Activated CD4-positive, alpha-beta T cell treated with anti-CD3 and anti-CD28 coated beads, Interleukin-2, amount 10 ng/mL, durations not matched to agents 7 days and 5 days (primary cell): ENCODE measurements around the gene SRD5A3. TPM values are rescaled to one million over a fixed set of nuclear protein-coding genes. Genes with fewer than 3 reads are reported as not detected.

ENCODE experiments used
- CTCF ChIA-PET: fragments of 350-600 bp; sonication (Branson Sonifier 250); formaldehyde crosslinking; loops from one replicate; lab custom pipeline; 2021; ENCODE audit warnings: antibody characterized with exemption; lab: Charles Lee
- POLR2A ChIA-PET: fragments of 350-600 bp; sonication (Branson Sonifier 250); formaldehyde crosslinking; loops from one replicate; lab custom pipeline; 2021; ENCODE audit warnings: antibody characterized with exemption; lab: Charles Lee
- DNase-seq: peaks from one replicate; pipeline ENCODE4 v3.0.0-alpha.2; 2020
- H3K27ac Mint-ChIP-seq: one replicate; pipeline ENCODE4 v1.8.0; 2021; ENCODE audit warnings: mild to moderate bottlenecking, moderate library complexity, mixed read lengths
- H3K27me3 Mint-ChIP-seq: one replicate; pipeline ENCODE4 v1.8.0; 2021; ENCODE audit warnings: mixed read lengths
- H3K36me3 Mint-ChIP-seq: one replicate; pipeline ENCODE4 v1.8.0; 2021; ENCODE audit warnings: low read depth, mixed read lengths
- H3K4me1 Mint-ChIP-seq: one replicate; pipeline ENCODE4 v1.8.0; 2021; ENCODE audit warnings: mixed read lengths
- H3K4me3 Mint-ChIP-seq: one replicate; pipeline ENCODE4 v1.8.0; 2021; ENCODE audit warnings: mild to moderate bottlenecking, moderate library complexity, mixed read lengths
- H3K9me3 Mint-ChIP-seq: one replicate; pipeline ENCODE4 v1.8.0; 2021; ENCODE audit warnings: mixed read lengths
- total RNA-seq, 2 experiments: library from RNA; stranded (reverse); gene quantifications; one replicate each; pipeline ENCODE4 v1.2.3, GENCODE V29; 2021

Gene SRD5A3
- total RNA-seq, 2 experiments from 2014 or later: 8.3 to 10.3 TPM

DNA sequence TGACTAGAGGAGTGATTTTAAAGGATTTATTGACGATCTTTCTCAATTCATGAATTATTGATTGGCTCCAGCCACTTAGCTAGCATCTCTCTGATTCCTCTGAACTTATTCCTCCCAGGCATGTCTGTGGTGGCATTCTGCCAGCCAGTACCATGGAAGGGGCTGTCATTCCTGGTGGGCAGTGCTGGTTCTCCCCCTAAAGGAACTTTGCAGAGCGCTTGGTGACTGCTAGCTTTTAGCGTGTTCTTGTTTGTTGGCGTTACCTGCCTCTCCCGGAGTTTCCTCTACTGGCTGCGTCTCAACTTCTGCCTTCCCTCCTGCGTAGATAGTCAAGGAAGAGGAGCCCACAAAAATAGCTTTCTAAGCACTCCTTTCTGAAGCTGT is 19.3 kb downstream of the SRD5A3 start:
- CTCF ChIA-PET: interaction anchor here (2.1 to 2.3 kb wide), 2 partner anchors 8 to 19 kb away, joined by 5 to 7 read pairs; partner anchors contain the start of gene SRD5A3
- Mint-ChIP-seq H3K27ac (no peak overlapping the region), H3K4me1 (no peaks in the 10 kb centered on the region), H3K9me3 (no peaks in the 10 kb centered on the region), H3K27me3 (no peaks in the 10 kb centered on the region), H3K4me3 (no peak overlapping the region), H3K36me3 (peaks cover 2% of the 10 kb centered on the region)
- DNase-seq: no peak
- POLR2A ChIA-PET: no interaction called here

DNA sequence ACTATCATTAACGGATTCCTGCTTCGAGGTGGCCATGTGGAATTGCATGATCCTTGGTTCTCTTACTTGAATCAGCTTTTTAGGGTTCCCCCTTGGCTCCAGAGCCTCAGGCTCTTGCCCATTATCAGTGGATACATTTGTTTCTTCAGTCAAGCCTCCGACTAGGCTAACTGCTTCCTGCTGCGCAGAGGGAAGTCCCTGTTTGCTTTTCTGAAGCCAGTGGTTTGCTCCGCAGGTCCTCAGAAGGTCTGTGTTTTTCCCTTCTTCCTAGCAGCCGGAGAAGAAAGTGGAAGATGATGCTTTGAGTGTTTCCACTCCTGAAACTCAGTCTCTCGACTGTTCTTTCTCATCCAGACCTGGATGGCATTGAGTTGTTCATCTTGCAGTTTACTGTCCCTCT is 20.6 kb downstream of the SRD5A3 start:
- H3K36me3 Mint-ChIP-seq: peaks cover 2% of the 10 kb centered on the region
- H3K27me3 Mint-ChIP-seq: no peaks in the 10 kb centered on the region
- ChIA-PET CTCF (interaction anchor here (2.1 to 2.3 kb wide), 2 partner anchors 9 to 20 kb away, joined by 5 to 7 read pairs; partner anchors contain the start of gene SRD5A3), POLR2A (no interaction called here)
- H3K4me3 Mint-ChIP-seq: no peak overlapping the region
- H3K4me1 Mint-ChIP-seq: no peaks in the 10 kb centered on the region
- no peak for DNase-seq
- no peak overlapping the region for H3K27ac Mint-ChIP-seq
- no peaks in the 10 kb centered on the region for H3K9me3 Mint-ChIP-seq

DNA sequence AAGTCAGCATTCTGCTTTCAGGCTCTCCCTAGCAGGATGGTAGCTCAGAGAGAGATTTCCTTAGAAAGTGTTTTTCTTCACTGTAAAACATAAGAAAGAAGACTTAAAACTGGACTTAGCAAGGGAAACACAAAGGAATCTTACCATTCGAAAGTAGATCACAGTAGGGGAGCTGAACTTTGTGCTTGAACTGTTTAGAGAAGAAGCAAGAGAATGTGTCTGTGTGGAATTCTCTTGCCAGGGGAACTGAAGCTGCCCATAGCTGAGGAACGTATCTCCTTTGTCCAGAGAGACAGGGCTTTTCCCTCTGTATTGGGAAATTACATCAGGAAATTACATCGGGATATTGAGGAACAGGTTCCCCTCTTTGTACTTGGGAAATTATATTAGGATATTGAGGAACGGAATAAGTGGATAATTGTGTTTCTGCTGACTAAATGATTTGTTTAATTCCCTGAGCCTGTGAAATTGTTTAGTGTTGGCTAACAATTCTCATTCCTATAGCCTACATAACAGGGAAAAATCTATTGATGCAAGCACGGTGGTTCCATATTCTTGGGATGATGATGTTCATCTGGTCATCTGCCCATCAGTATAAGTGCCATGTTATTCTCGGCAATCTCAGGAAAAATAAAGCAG is 21.2 kb downstream of the SRD5A3 start:
- H3K9me3 Mint-ChIP-seq: no peaks in the 10 kb centered on the region
- H3K4me1 Mint-ChIP-seq: no peaks in the 10 kb centered on the region
- H3K4me3 Mint-ChIP-seq: no peak overlapping the region
- H3K27me3 Mint-ChIP-seq: no peaks in the 10 kb centered on the region
- no peak for DNase-seq
- POLR2A ChIA-PET: no interaction called here
- H3K27ac Mint-ChIP-seq: no peak overlapping the region
- CTCF ChIA-PET: no interaction called here
- peaks cover 2% of the 10 kb centered on the region for H3K36me3 Mint-ChIP-seq

DNA sequence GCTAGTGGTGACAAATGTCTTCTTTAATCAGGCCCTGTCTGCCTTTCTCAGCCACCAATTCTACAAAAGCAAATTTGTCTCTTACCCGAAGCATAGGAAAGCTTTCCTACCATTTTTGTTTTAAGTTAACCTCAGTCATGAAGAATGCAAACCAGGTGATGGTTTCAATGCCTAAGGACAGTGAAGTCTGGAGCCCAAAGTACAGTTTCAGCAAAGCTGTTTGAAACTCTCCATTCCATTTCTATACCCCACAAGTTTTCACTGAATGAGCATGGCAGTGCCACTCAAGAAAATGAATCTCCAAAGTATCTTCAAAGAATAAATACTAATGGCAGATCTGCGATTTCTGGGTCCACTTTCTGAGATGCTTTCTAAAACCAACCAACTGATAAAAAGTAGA is 23.9 kb downstream of the SRD5A3 start:
- Mint-ChIP-seq H3K27ac (no peak overlapping the region), H3K36me3 (peaks cover 2% of the 10 kb centered on the region), H3K9me3 (no peaks in the 10 kb centered on the region), H3K27me3 (no peaks in the 10 kb centered on the region), H3K4me3 (no peak overlapping the region), H3K4me1 (no peaks in the 10 kb centered on the region)
- no peak for DNase-seq
- ChIA-PET CTCF (no interaction called here), POLR2A (no interaction called here)

DNA sequence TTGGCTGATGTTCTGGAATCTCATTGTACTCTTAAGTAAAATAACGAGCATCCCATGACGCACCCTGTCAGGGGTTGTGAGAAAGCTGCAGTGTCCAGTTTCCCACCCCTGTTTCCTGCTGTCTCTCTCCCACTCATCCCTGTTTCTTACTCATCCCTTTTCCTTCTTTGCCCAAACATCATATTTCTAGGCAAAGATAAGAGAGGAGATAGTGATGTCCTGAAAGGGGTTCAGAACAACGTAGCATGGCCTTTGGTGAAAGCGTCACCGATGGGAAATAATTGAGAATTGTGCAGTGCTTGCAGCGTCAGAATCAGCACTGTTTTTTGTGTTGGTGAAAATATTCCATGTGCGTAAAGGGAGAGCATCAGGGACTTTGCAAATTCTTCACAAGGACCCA is 26.2 kb downstream of the SRD5A3 start:
- no peaks in the 10 kb centered on the region for H3K27me3 Mint-ChIP-seq
- ChIA-PET CTCF (interaction anchor here (0.6 to 1.3 kb wide), 2 partner anchors 27 to 1582 kb away, joined by 3 to 4 read pairs; no protein-coding TSS in a partner anchor), POLR2A (no interaction called here)
- H3K36me3 Mint-ChIP-seq: peaks cover 2% of the 10 kb centered on the region
- H3K4me1 Mint-ChIP-seq: no peaks in the 10 kb centered on the region
- no peak overlapping the region for H3K27ac Mint-ChIP-seq
- no peak for DNase-seq
- H3K4me3 Mint-ChIP-seq: no peak overlapping the region
- no peaks in the 10 kb centered on the region for H3K9me3 Mint-ChIP-seq

DNA sequence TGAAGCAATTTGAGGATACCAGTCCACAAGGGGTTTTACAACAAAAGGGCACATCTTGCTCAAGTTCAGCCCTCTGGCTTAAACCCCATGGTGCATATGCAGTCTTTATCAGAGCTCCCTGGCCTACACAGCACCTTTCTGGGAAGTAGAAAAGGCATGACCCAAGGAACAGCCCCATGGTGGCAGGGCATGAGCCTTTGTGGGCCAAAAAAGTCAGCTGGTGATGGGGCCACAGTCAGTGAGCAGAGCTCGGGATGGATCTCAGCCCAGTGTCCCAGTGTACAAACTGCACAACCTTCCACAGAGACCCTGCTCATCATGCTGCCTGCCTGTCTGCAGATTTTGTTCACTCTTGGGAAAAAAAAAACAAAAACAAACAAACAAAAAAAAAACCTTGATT is 27.4 kb downstream of the SRD5A3 start:
- CTCF ChIA-PET: interaction anchor here (0.6 to 1.3 kb wide), 5 partner anchors 26 to 430 kb away, joined by 3 to 5 read pairs (median 3); no protein-coding TSS in a partner anchor
- H3K27me3 Mint-ChIP-seq: no peaks in the 10 kb centered on the region
- POLR2A ChIA-PET: interaction anchor here (0.6 kb wide), 1 partner anchor 938 kb away, joined by 7 read pairs; no protein-coding TSS in a partner anchor
- no peak overlapping the region for H3K27ac Mint-ChIP-seq
- no peak for DNase-seq
- H3K4me3 Mint-ChIP-seq: no peak overlapping the region
- peaks cover 2% of the 10 kb centered on the region for H3K36me3 Mint-ChIP-seq
- H3K9me3 Mint-ChIP-seq: no peaks in the 10 kb centered on the region
- H3K4me1 Mint-ChIP-seq: no peaks in the 10 kb centered on the region

DNA sequence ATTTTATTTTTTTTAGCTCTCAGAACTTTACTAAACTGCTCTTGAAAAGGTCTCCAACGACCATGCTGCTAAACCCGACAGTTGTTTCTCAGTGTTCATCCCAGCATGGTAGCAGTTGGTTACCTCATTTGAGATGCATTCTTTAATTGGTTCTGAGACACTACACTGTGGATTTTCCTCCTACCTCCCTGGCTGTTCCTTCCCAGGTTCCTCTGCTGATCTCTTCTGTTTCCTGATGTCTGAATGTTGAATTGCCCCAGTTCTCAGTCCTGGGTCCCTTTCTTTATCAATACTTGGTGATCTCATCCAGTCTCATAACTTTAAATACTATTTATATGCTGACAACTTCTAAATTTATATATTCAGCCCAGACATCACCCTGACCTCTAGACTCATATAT is 30.7 kb downstream of the SRD5A3 start:
- POLR2A ChIA-PET: no interaction called here

DNA sequence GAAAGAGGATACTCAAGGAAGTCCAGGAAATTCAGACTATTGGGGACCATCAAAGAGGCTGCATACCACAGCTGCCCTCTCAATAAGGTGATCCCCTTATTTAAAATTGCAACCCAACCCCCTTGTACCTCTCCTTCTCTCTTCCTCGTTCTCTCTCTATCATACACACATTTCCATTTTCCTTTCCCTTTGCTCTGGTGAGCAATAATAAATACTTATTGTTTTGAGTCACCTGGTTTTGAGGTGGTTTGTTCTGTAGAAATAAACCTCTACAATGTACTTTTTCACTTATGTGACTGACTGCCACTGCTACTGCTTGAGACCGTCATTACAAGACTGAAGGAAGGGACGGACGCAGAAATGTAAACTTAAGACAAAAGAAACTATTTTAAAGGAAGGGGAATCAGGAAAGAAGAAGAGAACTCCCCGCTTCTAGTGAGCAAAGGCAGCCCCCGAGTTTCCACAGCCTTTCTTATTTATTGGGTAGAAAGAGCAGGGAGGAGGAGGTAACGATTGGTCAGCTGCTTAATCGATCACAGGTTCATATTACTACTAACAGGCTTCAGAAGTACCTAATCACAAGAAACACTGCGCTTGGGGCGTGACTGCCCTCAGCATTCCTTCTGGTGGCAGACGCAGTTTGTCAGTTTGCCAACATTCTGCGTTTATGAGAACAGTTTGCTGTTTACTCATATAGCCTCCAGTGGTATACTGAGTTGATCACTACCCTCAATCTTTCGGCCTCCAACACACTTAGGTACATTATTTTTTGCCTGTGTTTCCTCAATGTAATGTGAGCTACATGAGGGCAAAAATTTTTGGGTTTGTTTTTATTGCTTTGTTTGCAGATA is 32.8 kb downstream of the SRD5A3 start:
- no peak overlapping the region for H3K4me3 Mint-ChIP-seq
- CTCF ChIA-PET: interaction anchor here (0.5 to 1.2 kb wide), 3 partner anchors 15 to 36 kb away, joined by 3 to 7 read pairs (median 3); partner anchors contain the start of gene TMEM165
- POLR2A ChIA-PET: no interaction called here
- no peaks in the 10 kb centered on the region for H3K36me3 Mint-ChIP-seq
- no peaks in the 10 kb centered on the region for H3K9me3 Mint-ChIP-seq
- peaks cover 13% of the 10 kb centered on the region for H3K4me1 Mint-ChIP-seq
- no peak overlapping the region for H3K27ac Mint-ChIP-seq
- DNase-seq: no peak
- H3K27me3 Mint-ChIP-seq: no peaks in the 10 kb centered on the region

More for the DNA sequence above, 30.7 kb downstream of the SRD5A3 start:
- Mint-ChIP-seq H3K9me3 (no peaks in the 10 kb centered on the region), H3K36me3 (no peaks in the 10 kb centered on the region), H3K4me1 (peaks cover 5% of the 10 kb centered on the region), H3K4me3 (no peak overlapping the region), H3K27ac (no peak overlapping the region), H3K27me3 (no peaks in the 10 kb centered on the region)
- CTCF ChIA-PET: interaction anchor here (0.6 to 1.6 kb wide), 2 partner anchors 30 to 466 kb away, joined by 3 to 8 read pairs; partner anchors contain the start of gene SRD5A3
- DNase-seq: no peak

DNA sequence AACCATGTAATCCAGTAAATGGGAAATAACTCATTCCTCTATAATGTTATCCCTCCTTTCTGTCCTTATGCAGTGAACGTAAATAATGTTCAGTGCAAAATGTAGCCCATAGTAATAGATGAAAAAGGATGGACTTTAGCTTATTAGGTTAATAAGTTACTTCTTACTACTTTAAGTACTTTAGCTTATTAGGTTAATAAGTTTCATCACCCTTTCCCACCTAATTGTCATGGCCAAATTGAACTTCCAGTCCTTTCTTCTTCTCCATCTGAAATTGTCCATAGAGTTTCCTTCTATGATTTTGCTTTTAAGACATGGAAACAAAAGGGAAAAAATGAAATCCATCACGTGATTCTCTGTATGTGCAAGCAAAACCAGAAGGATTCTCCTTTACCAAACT is 34.5 kb downstream of the SRD5A3 start:
- no peak overlapping the region for H3K4me3 Mint-ChIP-seq
- no peaks in the 10 kb centered on the region for H3K36me3 Mint-ChIP-seq
- peaks cover 13% of the 10 kb centered on the region for H3K4me1 Mint-ChIP-seq
- H3K27ac Mint-ChIP-seq: no peak overlapping the region
- POLR2A ChIA-PET: no interaction called here
- no peak for DNase-seq
- no peaks in the 10 kb centered on the region for H3K9me3 Mint-ChIP-seq
- H3K27me3 Mint-ChIP-seq: no peaks in the 10 kb centered on the region
- CTCF ChIA-PET: no interaction called here

DNA sequence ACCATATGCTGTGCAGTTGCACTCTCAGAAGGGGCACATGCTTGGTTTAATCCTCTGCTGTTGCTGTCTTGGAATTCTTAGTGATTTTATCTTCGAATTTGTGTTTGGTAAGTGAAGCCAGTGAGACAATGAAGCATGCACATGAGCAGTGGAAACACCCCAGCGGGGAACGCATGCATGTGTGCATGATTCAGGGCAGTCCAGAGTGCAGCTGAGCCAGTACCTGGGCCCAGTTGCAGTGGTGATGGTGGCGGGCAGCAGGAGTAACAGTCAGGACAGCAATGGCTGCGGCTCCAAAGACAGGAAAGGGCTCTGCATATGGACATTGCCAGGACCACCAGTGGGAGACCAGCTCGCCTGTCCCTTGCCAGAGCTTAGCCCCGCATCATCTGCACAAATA is 35.5 kb downstream of the SRD5A3 start:
- Mint-ChIP-seq H3K36me3 (no peaks in the 10 kb centered on the region), H3K4me1 (peaks cover 17% of the 10 kb centered on the region), H3K9me3 (no peaks in the 10 kb centered on the region), H3K27me3 (no peaks in the 10 kb centered on the region), H3K4me3 (no peak overlapping the region), H3K27ac (no peak overlapping the region)
- DNase-seq: no peak
- POLR2A ChIA-PET: no interaction called here
- CTCF ChIA-PET: no interaction called here

DNA sequence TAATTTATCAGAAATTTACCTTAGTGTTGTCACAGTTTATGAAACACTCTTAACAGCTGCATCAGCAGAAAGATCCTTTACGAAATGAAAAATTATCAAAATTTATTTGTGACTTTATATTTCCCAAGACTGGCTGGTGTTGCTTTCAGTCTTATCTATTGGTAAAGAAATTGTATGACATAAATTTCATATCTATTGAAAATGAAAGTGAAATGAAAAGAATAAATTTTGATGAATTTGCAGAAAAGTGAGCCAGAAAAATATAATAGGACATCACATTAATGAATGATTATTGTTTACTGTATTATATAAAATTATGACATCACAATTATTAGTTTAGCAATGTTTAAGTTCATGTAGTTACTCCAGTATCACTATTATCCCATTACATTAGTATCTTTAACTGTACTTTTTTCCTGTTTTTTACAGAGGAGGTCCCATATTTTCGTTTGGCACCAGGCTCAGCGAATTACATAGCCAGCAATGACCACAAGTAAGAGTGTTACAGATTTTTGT is 36.5 kb downstream of the SRD5A3 start:
- Mint-ChIP-seq H3K27ac (no peak overlapping the region), H3K36me3 (no peaks in the 10 kb centered on the region), H3K27me3 (no peaks in the 10 kb centered on the region), H3K9me3 (no peaks in the 10 kb centered on the region), H3K4me1 (peaks cover 18% of the 10 kb centered on the region), H3K4me3 (no peak overlapping the region)
- no peak for DNase-seq
- CTCF ChIA-PET: no interaction called here
- POLR2A ChIA-PET: no interaction called here

DNA sequence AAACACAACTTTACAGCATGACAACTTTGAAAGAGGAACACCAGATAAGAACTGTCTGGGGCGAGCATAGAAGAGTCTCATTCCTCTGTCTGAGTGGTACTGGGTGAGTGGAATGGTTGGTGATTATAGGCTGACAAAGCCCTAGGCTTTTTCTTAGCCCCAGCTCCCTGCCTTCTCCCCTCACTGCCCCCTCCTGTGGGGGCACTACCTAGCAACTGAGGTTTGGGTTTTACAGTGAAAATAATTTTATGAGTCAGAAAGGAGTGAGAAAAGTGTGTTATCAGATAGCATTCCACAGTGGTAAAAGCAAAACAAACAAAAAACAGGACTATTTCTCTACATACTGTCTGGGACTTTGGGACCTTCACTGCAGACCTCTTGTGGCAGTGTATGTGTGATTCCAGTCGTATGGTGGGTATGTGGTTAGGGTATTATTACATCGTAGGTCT is 39.2 kb downstream of the SRD5A3 start:
- POLR2A ChIA-PET: no interaction called here
- CTCF ChIA-PET: interaction anchor here (0.8 to 1.0 kb wide), 2 partner anchors 10 to 56 kb away, joined by 3 read pairs; partner anchors contain the start of gene TMEM165
- Mint-ChIP-seq H3K36me3 (no peaks in the 10 kb centered on the region), H3K27me3 (no peaks in the 10 kb centered on the region), H3K9me3 (no peaks in the 10 kb centered on the region), H3K27ac (no peak overlapping the region), H3K4me1 (peaks cover 18% of the 10 kb centered on the region), H3K4me3 (no peak overlapping the region)
- DNase-seq: no peak
